Heart right ventricle (tissue), 16 donors: ENCODE measurements around the gene SH2D4B. TPM values are rescaled to one million over a fixed set of nuclear protein-coding genes. Genes with fewer than 3 reads are reported as not detected.

ENCODE experiments used
- ATAC-seq, 8 donors: fragments of 200-7000 bp; cut with Tn5 transposase; one replicate each; pipeline ENCODE4 v1.9.1; 2020; ENCODE audit warnings: mild to moderate bottlenecking in 8 of 8, moderate library complexity in 8 of 8, moderate number of reproducible peaks in 1 of 8
- DNase-seq, 2 donors: peaks; one replicate each; pipeline ENCODE4 v3.0.0-alpha.2; 2020
- H3K27ac ChIP-seq, 10 donors: fragments of 200-600 bp; sonication (generic) in 2 of 10; one replicate each; pipeline versions ENCODE4 v1.5.0 to v1.8.0; 2020 to 2022; ENCODE audit warnings: mild to moderate bottlenecking in 3 of 10
- H3K27me3 ChIP-seq, 7 donors: fragments of 200-600 bp; one replicate each; pipeline ENCODE4 v1.8.0; 2021 to 2022; ENCODE audit warnings: mild to moderate bottlenecking in 2 of 7
- H3K36me3 ChIP-seq, 9 donors: fragments of 200-600 bp; sonication (generic) in 1 of 9; one replicate each; pipeline versions ENCODE4 v1.5.0 to v1.8.0; 2020 to 2022; ENCODE audit warnings: mild to moderate bottlenecking in 2 of 9
- H3K4me1 ChIP-seq, 9 donors: fragments of 200-600 bp; sonication (generic) in 1 of 9; one replicate each; pipeline versions ENCODE4 v1.5.0 to v1.8.0; 2020 to 2022; ENCODE audit warnings: mild to moderate bottlenecking in 4 of 9
- H3K4me3 ChIP-seq, 10 donors: fragments of 200-600 bp; sonication (generic) in 2 of 10; one replicate each; pipeline versions ENCODE4 v1.5.0 to v1.8.0; 2020 to 2022; ENCODE audit warnings: mild to moderate bottlenecking in 7 of 10, moderate library complexity in 2 of 10
- H3K9me3 ChIP-seq, 11 donors: fragments of 200-600 bp in 10 of 11; sonication (generic) in 2 of 11; one replicate each; pipeline versions ENCODE4 v1.5.0 to v1.8.0; 2013 to 2022; ENCODE audit warnings: mild to moderate bottlenecking in 2 of 11, control low read depth in 1 of 11, moderate library complexity in 1 of 11
- WGBS, 2 donors: extraction: QIAGEN DNeasy Blood & Tissue Kit; methylation state at CpG; one replicate each; pipeline ENCODE4 v1.1.7; 2013; ENCODE audit warnings: inconsistent platforms in 1 of 2; 5-methylcytosine and 5-hydroxymethylcytosine counted together
- intact Hi-C, 10 donors: fragments of 100-400 bp; cut with DNase I; formaldehyde crosslinking; loops; one replicate each; pipeline versions ENCODE4 v1.11.1 to v1.14.2; 2022
- polyA plus RNA-seq, 2 donors: library from polyadenylated mRNA; stranded (reverse); fragments of 200-250 nt; gene quantifications; one replicate each; pipeline ENCODE4 v1.2.3, GENCODE V29; 2013
- total RNA-seq, 10 donors: library from RNA; stranded (reverse); fragmentation: NEBNext Ultra II Directional in 3 of 10; extraction: Animal tissue kit (Norgen Biotek cat#: 25700) in 3 of 10; gene quantifications; one replicate each; pipeline versions ENCODE4 v1.2.1 to v1.2.4, GENCODE V29; 2021 to 2023
- TF ChIP-seq, protein P1 (sequence below), 9 donors: fragments of 200-600 bp; sonication (generic) in 2 of 9; IDR thresholded peaks; one replicate each; pipeline versions ENCODE4 v1.5.0 to v1.8.0; 2021 to 2022; ENCODE audit warnings: antibody characterized with exemption in 9 of 9, mild to moderate bottlenecking in 5 of 9, moderate library complexity in 1 of 9
- donor health status: Arrhythmogenic right ventricular cardiomyopathy.
- donor health status: ischemic (EF 13 %, LVEDD 7.1; RV severe dilation, severe dysfunction).
- donor health status: healthy with polysubstance abuse.
- donor health status: DM: no; HTN: yes; CAD: no.
- donor health status: DM: no; HTN: no; CAD: no.
- donor health status: ischemic (EF 25% LVEDD 6.9; RV normal size, moderate dysfunction).
- donor health status: ischemic (EF 25% LVEDD 5.7; RV mildly dilated, moderate dysfunction).
- donor health status: healthy.
- donor health status: DM: yes; HTN: yes; CAD: no.
- donor health status: Ischemic cardiomyopathy.
- donor health status: ischemic (EF 35%, LVEDD 5.7; RV mildly dilated, moderate dysfunction).
- donor health status: nonischemic (EF 11% LVEDD 7.7; RV severe dilation, severe dysfunction).
- donor health status: DM: yes; HTN: yes; CAD: no.
- donor health status: PGD.
- donor health status: ischemic (EF 29% LVEDD 5.4; RV normal size, mild dysfunction).
- donor health status: nonischemic (EF 23%, LVEDD 6.1; RV moderate dilation, normal function).

SH2D4B gene
- total and polyA plus RNA-seq, 12 donors = not detected

GRCh38 chr10:80523773-80524172 lies 13.9 kb upstream of the SH2D4B start:
- Histone ChIP-seq H3K27ac (peak overlapping the region in 4 of 10 donors; percentile 29 to 51 (median 42)), H3K4me3 (no peak overlapping the region), H3K9me3 (no peaks in the 10 kb centered on the region), H3K4me1 (peaks cover 2 to 69% (median 23%) of the 10 kb centered on the region in 9 donors), H3K27me3 (no peaks in the 10 kb centered on the region), H3K36me3 (peaks cover 0 to 35% (median 5%) of the 10 kb centered on the region in 9 donors)
- no peak for ATAC-seq
- TF ChIP-seq, protein P1, sequence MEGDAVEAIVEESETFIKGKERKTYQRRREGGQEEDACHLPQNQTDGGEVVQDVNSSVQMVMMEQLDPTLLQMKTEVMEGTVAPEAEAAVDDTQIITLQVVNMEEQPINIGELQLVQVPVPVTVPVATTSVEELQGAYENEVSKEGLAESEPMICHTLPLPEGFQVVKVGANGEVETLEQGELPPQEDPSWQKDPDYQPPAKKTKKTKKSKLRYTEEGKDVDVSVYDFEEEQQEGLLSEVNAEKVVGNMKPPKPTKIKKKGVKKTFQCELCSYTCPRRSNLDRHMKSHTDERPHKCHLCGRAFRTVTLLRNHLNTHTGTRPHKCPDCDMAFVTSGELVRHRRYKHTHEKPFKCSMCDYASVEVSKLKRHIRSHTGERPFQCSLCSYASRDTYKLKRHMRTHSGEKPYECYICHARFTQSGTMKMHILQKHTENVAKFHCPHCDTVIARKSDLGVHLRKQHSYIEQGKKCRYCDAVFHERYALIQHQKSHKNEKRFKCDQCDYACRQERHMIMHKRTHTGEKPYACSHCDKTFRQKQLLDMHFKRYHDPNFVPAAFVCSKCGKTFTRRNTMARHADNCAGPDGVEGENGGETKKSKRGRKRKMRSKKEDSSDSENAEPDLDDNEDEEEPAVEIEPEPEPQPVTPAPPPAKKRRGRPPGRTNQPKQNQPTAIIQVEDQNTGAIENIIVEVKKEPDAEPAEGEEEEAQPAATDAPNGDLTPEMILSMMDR (IDR thresholded peaks at IDR 0.05) = no peak
- no peak for DNase-seq
- 61 to 62% methylated on average over 6 of the region's 6 CpGs for WGBS, 2 donors
- intact Hi-C loops = no loop called here

DNA sequence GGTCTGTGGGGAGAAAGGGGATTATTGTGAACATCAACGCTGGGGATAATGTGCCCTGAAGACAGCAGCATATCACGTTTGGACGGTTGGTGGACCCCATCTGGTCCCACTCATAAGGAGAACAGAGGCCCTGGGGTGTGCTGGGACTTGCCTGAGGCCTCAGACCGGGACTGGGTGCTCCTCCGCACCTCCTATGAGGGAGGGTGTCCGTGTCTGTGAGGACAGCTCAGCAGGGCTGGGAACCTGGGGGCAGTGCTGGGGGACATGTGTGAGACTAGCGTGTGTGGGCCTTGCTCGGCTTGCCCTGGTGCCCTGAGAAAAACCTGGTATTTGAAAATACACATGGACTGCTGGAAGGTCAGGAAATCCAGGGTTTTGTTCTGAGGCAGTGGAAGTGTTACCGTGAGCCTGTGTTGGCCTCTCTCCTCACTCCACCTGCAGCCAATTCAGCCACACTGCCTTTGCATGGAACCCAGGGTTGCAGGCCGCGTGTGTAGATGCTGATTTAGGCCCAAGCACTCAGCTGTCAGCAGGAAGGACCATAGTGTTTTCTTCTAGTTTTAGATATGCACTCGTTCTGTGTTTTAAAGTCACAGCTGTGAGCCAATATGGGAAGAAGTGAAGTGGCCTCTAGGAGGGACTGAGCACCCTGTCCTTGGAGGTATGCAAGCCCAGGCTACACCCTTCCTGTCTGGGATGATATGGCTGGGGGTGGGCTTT lies 13.4 kb upstream of the SH2D4B start:
- peaks cover 0 to 29% (median 5%) of the 10 kb centered on the region in 9 donors for H3K36me3 ChIP-seq
- ATAC-seq = no peak
- intact Hi-C loops = no loop called here
- peak overlapping the region in 4 of 10 donors; percentile 29 to 51 (median 42) for H3K27ac ChIP-seq
- H3K4me3 ChIP-seq = no peak overlapping the region
- DNase-seq = no peak
- 75 to 83% methylated on average over 12 of the region's 12 CpGs for WGBS, 2 donors
- no peaks in the 10 kb centered on the region for H3K9me3 ChIP-seq
- TF ChIP-seq, protein P1 (IDR thresholded peaks at IDR 0.05) = no peak
- peaks cover 0 to 69% (median 23%) of the 10 kb centered on the region in 9 donors for H3K4me1 ChIP-seq
- no peaks in the 10 kb centered on the region for H3K27me3 ChIP-seq

GRCh38 chr10:80526218-80526617 lies 11.5 kb upstream of the SH2D4B start:
- intact Hi-C loops = loop anchor here in 1 of 10 donors (5.0 kb wide), 1 partner anchor 1106 kb away; no protein-coding TSS in a partner anchor
- Histone ChIP-seq H3K27ac (peak overlapping the region in 2 of 10 donors; percentile 49 to 61), H3K27me3 (no peaks in the 10 kb centered on the region), H3K4me1 (peaks cover 0 to 77% (median 34%) of the 10 kb centered on the region in 9 donors), H3K36me3 (peaks cover 0 to 11% (median 0%) of the 10 kb centered on the region in 9 donors), H3K9me3 (no peaks in the 10 kb centered on the region), H3K4me3 (no peak overlapping the region)
- TF ChIP-seq, protein P1 (IDR thresholded peaks at IDR 0.05) = no peak
- WGBS, 2 donors = 60 to 68% methylated on average over 2 of the region's 2 CpGs
- no peak for DNase-seq
- no peak for ATAC-seq

DNA sequence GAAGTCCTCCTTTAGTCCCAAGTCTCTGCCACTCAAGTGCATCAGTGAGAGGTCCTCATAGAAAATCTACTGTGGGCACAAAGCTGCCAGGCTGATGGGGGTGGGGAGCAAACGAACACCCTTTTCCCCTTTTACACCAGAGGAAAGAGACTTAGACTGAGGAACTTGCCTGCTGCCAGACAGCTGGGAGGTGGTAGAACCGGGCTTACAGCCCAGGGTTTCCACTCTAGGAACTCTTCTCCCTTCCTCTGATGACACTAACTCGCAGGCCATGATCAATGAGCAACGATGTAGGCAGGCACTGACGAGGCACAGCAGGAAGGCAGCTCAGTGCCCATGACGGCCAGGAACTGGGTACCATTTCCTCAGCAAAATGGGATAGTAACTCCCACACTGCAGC lies 11.0 kb upstream of the SH2D4B start:
- Histone ChIP-seq H3K9me3 (no peaks in the 10 kb centered on the region), H3K4me1 (peaks cover 0 to 78% (median 34%) of the 10 kb centered on the region in 9 donors), H3K27me3 (no peaks in the 10 kb centered on the region), H3K27ac (peak overlapping the region in 2 of 10 donors; percentile 49 to 61), H3K36me3 (peaks cover 0 to 7% (median 0%) of the 10 kb centered on the region in 9 donors), H3K4me3 (no peak overlapping the region)
- DNase-seq = no peak
- ATAC-seq = no peak
- WGBS, 2 donors = 56 to 63% methylated on average over 6 of the region's 6 CpGs
- TF ChIP-seq, protein P1 (IDR thresholded peaks at IDR 0.05) = no peak
- intact Hi-C loops = loop anchor here in 1 of 10 donors (5.0 kb wide), 1 partner anchor 1106 kb away; no protein-coding TSS in a partner anchor
